ENCODE data around the gene ENKD1.
A peak's percentile ranks its signal among the peaks of the same experiment; 100 is the strongest.

The ENKD1 gene

DNA sequence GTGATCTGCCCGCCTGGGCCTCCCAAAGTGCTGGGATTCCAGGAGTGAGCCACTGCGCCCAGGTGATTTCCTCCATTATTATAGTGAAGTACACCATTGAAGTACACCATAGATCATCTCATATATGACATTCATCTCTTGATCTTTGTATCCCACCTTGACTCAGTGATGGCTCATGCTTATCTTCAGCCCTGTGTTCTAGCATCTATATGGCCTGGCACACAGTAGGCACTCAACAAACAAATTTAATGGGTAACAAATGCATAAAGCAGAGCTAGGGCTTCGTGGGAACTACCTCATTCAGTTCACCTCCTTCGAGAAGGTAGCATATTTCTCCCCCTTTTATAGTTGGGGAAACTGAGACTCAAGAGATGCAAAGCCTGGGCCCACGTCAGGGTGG, 952 bp downstream of the ENKD1 start:
- DNase-seq (ENCODE audit: low read depth, low spot score): no peak

GRCh38 chr16:67664871-67665270, 1.7 kb downstream of the ENKD1 start:
- no peak for DNase-seq (ENCODE audit: low read depth, low spot score)
- H3K4me3 ChIP-seq (ENCODE audit: low read length): no peak overlapping the region

More for the DNA sequence above, 952 bp downstream of the ENKD1 start:
- peak overlapping the region; percentile 62 for H3K4me3 ChIP-seq (ENCODE audit: low read length)

DNA sequence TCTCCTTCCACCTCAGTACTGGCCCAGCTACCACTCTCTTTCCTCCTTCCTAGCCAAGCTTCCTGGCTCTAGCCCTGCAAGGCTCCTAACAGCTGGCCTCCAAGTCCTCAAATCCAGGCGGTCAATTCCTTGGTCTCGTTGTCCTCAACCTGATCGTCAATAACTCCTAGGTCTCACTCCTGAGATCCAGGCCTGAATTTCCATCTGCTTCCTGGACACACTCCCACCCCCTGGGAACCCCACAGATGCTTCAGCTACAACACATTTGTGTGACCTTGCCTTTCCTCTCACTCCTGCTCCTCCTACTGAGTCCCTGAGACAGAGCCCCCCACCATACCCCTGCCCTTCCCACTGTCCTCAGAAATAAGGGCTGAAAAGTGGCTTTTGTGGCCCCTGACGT, 2.3 kb downstream of the ENKD1 start:
- no peak overlapping the region for H3K4me3 ChIP-seq (ENCODE audit: low read length)
- no peak for DNase-seq (ENCODE audit: low read depth, low spot score)

DNA sequence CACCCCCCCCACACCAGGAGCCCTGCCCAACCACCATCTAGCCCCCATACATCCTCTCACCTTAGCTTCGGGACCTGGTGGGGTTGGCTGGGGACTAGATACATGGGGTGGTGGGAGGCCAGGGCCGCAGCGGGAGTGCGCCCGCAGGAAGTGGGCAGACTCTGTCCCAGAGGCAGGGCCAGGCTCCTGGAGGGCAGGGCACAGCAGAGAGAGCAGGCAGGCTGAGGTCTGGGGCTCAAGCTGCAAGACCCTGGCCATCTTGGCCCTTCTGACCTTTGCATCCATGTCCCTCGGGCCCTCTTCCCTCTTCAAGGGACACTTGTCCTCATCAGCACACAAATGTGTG, 2.7 kb downstream of the ENKD1 start:
- H3K4me3 ChIP-seq (ENCODE audit: low read length): no peak overlapping the region
- no peak for DNase-seq (ENCODE audit: low read depth, low spot score)

GRCh38 chr16:67663151-67663876, 3.2 kb downstream of the ENKD1 start:
- no peak for DNase-seq (ENCODE audit: low read depth, low spot score)
- H3K4me3 ChIP-seq (ENCODE audit: low read length): no peak overlapping the region

DNA sequence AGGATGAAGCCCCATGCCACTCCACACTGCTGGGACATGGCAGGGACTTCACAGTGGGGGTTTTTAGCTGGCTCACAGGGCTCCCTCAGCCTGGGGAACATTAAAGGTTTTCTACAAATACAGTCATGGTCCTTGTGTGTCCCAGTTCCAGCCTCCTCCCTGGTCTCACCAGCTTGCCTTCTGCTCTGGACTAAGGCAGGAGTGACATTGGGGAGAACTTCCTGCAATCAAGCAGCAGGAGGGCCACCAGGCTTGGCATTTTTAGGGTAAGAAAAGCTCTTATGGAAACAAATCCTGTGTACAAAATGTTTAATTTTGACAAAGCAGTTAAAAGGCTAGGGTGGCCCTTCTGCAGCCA, 3.9 kb downstream of the ENKD1 start:
- no peak overlapping the region for H3K4me3 ChIP-seq (ENCODE audit: low read length)
- no peak for DNase-seq (ENCODE audit: low read depth, low spot score)

DNA sequence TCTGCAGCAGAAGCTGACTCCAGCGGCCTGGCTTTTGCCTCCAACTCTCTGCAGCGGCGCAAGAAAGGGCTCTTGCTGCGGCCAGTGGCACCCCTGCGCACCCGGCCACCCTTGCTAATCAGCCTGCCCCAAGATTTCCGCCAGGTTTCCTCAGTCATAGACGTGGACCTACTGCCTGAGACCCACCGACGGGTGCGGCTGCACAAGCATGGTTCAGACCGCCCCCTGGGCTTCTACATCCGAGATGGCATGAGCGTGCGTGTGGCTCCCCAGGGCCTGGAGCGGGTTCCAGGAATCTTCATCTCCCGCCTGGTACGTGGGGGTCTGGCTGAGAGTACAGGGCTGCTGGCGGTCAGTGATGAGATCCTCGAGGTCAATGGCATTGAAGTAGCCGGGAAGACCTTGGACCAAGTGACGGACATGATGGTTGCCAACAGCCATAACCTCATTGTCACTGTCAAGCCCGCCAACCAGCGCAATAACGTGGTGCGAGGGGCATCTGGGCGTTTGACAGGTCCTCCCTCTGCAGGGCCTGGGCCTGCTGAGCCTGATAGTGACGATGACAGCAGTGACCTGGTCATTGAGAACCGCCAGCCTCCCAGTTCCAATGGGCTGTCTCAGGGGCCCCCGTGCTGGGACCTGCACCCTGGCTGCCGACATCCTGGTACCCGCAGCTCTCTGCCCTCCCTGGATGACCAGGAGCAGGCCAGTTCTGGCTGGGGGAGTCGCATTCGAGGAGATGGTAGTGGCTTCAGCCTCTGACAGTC, 4.5 kb downstream of the ENKD1 start:
- no peak for DNase-seq (ENCODE audit: low read depth, low spot score)
- no peak overlapping the region for H3K4me3 ChIP-seq (ENCODE audit: low read length)

DNA sequence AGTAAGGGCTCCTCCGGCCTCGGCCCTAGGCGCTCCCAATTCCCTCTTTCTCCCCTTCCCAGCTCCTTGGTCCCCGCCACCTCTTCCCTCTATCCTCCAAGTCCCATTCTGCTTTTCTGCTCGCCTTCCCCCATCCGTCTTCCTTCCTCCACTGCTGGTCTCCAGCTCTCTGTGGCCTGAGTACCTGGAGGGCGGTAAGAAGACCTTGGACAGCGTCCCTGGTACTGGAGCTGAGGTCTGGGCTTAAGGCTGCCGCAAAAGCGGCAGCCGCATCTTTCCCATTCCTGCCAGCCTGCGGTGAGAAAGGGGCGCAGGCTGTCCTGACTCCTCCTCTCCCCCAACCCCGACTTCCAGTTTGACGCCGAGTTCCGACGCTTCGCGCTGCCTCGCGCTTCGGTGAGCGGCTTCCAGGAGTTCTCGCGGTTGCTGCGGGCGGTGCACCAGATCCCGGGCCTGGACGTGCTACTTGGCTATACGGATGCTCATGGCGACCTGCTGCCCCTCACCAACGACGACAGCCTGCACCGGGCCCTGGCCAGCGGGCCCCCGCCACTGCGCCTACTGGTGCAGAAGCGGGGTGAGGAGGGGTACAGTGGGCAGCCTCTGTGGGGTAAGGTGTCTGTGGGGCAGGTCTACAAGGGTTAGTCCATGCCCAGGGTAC, 5.3 kb downstream of the ENKD1 start:
- no peak for DNase-seq (ENCODE audit: low read depth, low spot score)
- H3K4me3 ChIP-seq (ENCODE audit: low read length): peak overlapping the region; percentile 99

DNA sequence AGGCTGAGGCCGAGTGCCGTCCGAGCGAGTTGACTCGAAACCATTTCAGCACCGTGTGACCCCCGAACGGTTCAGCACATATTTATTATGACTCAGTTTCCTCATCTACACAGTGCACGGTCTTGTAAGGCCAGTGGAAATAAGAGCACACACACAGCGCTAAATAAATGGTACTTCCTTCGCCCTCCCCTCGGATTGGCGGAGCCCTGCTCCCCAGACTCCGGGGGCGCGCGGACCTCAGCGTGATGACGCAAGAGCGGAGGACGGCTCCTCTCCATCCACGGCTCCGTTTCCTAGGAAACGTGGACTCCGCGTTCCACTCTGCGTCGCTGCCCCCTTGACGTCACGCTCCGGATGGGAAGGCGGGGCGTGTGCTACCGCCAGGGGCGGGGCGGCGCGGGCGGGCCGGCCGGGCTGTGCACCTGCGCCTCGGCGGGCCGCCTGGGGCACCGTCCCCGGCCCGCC, 6.0 kb downstream of the ENKD1 start, which contains the start of gene PARD6A:
Gene PARD6A, plus strand, starts transcription at position 397 of the 465 bp plus-strand sequence. CDS start 79 bp downstream, outside the sequence.
- peak; percentile 97 for DNase-seq (ENCODE audit: low read depth, low spot score)
- peak within 1 kb of the TSS; percentile 99 for H3K4me3 ChIP-seq (ENCODE audit: low read length)

DNA sequence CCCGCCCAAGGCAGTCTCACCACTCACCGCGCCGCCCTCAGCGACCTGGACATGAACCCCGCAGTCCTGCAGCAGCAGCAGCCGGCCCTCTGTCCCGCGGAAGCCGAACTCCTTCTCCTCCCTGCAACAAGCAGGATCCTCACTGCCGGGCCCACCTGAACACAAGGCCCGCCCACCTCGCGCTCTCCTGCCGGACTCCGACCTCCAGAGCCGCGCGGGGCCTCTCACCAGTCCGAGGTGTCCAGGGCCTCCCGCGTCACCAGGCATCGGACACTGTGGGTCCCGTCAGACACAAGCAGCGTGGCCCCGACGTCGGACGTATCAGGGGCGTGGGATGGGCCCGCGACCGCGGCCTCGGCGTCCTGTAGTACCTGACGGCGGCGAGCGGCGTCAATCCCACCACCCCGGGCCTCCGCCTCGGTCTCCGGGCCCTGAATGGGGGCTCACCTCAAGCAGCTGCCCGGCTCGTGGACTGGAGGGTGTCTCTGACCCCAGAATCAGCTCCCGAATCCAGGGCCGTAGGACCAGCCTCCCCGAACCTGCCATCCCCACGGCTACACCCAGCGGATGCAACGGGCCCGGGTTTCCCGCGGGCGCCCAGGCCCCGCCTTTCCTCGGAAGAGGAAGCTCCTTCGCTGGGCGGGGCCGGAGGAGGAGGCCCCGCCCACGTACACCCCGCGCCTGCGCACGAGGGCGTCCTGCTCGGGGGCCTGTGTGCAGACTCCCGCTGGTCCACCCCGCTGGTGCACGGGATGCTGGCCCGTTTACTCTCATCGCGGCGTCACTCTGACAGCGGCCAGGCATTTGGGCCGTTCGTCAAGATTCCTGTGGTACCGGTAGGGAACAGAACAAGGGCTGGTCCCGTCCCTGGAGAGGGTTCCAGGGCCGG, 6.6 kb downstream of the ENKD1 start, which contains the start of gene ACD:
Gene ACD, minus strand, starts transcription at position 586 of the 889 bp plus-strand sequence. Its CDS starts 40 bp downstream, at position 546.
- peak; percentile 81 for DNase-seq (ENCODE audit: low read depth, low spot score)
- peak within 1 kb of the TSS; percentile 99 for H3K4me3 ChIP-seq (ENCODE audit: low read length)

DNA sequence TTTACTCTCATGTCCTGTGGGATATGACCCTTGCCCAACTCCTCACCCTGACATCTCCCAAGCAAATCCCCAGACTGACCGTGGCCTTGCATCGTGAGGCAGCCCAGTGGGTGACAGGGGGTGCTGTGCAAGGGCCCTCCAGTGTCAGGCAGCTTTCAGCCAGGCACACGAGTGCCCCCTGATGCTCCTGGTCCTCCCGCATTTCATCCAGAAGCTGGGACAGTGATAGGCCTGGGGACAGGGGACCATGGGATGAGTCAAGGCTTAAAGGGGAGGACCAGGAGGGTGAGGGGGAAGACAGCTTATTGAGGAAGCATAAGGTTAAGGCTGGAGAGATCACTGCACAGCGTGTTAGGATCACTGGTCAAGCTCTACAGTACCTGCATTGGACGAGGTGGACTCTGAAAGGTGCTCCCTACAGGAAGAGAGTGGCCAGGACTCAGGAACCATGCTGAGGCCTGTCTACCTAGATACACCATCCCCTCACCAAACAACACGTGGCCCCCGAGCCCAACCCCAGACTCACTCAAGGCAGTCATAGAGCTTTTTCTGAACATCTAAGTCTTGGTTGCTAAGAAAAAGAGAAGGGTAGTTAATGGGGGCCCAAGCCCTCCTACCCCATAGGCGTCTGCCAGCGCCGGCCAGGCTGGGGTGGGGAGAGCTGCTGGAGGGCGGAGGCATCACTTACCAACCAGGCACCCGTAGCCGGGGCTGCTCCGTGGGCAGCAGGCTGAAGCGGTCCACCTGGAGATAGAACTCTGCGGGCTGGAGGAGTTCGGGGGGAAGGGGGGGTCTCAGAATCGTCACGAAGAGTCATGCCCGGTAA, 7.5 kb downstream of the ENKD1 start:
- H3K4me3 ChIP-seq (ENCODE audit: low read length): peak overlapping the region; percentile 99
- DNase-seq (ENCODE audit: low read depth, low spot score): no peak

DNA sequence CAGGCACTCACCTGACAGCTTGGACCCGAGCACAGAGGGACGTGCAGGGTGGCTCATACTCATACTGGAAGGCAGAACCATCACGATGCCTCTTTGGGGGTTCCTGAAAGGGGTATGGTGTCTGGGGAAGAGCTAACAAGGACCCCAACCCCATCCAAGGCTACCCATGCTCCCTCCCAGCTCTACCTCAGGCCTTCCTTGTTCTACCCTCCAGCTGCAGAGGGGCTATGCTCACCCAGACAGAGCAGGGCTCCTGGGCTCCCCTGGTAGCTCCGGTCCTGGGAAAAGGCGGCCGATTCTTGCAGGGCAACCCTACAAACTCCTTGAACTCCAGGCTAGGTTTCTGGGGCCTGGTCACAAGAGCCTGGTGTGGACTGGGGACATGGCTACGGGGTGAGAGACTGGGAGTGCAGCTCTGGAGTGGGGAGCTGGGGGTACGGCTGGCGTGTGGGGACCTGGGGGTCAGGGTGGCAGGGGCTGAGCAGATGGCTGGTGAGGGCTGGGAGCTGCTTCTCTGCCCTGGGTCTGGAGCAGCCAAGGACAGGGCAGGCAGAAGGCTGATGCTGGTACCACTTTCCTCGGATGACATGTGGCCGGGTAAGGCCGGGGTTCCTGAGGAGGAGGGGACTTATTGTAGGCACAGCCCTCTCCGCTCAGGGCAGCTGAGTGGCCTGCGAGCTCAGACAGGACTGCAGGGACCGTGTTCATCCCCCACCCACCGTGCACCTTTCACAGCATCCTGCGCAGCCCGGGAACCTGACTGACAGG, 8.6 kb downstream of the ENKD1 start:
- DNase-seq (ENCODE audit: low read depth, low spot score): no peak
- H3K4me3 ChIP-seq (ENCODE audit: low read length): no peak overlapping the region

DNA sequence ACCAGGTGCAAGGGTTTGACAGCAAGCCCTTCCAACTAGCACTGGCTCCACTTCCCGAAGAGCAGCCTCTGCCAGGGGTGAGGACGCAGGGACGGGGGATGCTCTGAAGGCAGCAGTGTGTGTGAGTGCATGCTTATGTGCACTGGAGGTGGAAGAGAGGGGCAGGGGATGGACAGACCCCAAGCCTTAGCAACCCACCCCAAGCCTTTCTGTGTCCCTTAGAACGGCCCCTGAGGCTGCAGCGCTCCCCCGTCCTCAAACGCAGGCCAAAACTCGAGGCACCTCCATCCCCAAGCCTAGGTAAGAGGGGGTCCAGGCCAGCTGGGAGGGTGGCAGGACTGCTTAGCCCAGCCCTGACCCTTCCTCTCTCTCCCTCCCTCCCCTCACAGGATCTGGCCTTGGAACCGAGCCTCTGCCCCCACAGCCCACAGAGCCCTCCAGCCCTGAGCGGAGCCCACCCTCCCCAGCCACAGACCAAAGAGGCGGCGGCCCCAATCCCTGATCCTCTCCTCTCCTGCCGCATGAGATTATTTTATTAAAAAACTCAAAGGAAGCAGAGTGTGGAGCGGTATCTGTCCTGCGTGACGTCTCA, 9.4 kb downstream of the ENKD1 start:
- no peak for DNase-seq (ENCODE audit: low read depth, low spot score)
- H3K4me3 ChIP-seq (ENCODE audit: low read length): no peak overlapping the region

GRCh38 chr16:67656344-67657016, 10.1 kb downstream of the ENKD1 start:
- no peak overlapping the region for H3K4me3 ChIP-seq (ENCODE audit: low read length)
- DNase-seq (ENCODE audit: low read depth, low spot score): no peak

DNA sequence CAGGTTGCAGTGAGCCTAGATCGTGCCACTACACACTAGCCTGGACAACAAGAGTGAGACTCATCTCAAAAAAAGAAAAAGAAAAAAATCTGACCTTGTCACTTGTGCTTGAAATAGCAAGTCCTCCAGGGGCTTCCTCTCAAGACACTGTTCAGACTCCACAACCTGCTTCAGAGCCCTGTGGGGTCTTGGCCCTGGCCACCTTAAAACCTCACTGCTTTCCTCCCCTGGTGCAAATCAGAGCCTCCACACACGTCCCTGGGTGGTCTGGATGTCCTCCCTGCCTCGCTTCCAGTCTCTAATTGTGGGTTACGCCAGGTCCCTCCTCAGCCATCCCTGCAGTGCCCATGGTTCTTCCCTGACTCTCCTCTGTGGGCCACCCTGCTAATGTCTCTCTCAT, 11.2 kb downstream of the ENKD1 start:
- no peak for DNase-seq (ENCODE audit: low read depth, low spot score)
- no peak overlapping the region for H3K4me3 ChIP-seq (ENCODE audit: low read length)

- no peak overlapping the region for H3K4me3 ChIP-seq (ENCODE audit: low read length)
- DNase-seq (ENCODE audit: low read depth, low spot score): no peak
These were observed 12.1 kb downstream of the ENKD1 start for GRCh38 chr16:67654403-67654911.
